HG03521 (cell line): ENCODE data around the gene CATSPERE.
"Not testable (repeated sequence)": the region's sequence is repeated elsewhere in the genome, so short reads cannot be mapped to it uniquely, and the experiment has no call there.

Source experiments
- ATAC-seq: cut with Tn5 transposase; IDR thresholded peaks from one replicate; pipeline ENCODE4 v1.9.1; 2021; ENCODE audit warnings: mild to moderate bottlenecking, moderate library complexity; ENCODE audit not compliant: unreplicated experiment

Gene CATSPERE

DNA sequence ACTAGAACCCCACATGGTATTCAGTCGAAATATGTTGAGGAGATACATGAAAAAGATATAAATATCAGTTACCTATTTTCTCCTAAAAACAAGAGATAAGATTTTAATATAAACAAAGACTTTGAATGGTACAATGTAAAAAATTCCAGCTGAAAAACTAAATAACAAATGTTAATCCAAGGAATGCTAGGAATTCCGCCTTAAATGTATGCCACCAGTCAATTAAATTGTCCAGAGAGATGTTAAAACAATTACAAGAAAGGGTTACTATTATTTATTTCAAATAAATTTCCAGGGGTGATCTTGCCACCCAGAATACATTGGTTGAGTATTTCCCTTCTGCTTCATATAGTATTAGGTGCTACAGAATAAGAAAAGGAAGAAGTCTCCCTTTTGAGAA is 13.5 kb upstream of the CATSPERE start:
- no peak for ATAC-seq

DNA sequence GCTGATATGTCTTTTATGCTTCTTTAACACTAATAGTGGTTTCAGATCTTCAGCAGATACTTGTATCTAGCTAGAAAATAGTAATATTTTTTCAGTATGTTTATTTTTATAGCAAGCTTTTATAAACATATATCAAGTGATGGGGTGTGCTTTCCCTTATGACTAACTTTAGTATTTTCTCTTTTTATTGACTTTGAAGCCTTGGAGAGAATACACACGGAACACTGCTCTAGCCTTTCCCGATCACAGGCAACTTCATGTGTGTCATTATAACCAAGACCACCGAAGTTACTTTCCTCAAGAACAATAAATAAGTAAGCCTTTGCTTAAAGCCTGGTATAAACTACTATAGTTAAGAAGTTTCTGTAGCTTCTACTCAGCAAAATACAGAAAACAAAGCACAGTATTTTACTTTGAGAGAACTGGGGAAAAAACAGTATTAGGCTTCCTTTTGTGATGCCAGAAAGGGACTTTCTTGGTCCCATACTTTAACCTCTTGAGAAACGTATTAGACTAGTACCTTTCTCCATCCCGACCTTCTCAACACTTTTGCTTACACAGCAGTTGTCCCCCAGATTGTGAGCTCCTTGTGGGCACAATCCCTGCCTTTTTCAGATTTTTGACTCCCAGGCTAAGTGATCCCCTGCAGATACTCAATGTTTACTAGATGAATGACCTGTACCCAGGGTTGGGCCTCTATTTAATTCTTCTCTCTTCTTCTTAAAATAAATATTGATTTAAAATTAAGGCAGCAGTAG is 12.6 kb upstream of the CATSPERE start:
- no peak for ATAC-seq

DNA sequence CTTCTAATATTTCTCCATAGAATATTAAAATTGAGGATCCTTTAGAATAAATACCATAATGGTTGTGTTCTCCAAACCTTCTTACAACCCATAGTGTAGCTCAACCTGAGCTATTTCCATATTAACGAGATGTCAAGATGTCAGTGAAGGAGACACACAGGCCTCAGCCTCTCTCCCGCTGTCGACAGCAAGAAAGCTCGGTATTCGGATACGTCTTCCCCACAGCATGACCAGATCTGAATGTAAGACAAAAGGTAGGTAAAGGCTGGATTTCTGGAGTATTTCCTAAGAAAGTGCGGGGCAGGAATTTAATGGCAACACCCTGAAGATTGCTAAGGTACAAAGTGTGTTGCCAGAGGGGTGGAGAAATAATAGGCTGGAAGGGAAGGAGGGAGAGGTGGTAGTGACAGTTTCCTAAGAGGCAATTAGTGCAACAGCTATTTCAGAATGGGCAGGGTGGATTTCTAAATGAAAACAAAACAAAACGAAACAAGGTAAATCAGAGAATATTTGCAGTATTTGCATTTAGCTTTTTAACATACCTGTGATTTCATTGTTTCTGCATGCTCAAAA is 11.1 kb upstream of the CATSPERE start:
- ATAC-seq: no peak

DNA sequence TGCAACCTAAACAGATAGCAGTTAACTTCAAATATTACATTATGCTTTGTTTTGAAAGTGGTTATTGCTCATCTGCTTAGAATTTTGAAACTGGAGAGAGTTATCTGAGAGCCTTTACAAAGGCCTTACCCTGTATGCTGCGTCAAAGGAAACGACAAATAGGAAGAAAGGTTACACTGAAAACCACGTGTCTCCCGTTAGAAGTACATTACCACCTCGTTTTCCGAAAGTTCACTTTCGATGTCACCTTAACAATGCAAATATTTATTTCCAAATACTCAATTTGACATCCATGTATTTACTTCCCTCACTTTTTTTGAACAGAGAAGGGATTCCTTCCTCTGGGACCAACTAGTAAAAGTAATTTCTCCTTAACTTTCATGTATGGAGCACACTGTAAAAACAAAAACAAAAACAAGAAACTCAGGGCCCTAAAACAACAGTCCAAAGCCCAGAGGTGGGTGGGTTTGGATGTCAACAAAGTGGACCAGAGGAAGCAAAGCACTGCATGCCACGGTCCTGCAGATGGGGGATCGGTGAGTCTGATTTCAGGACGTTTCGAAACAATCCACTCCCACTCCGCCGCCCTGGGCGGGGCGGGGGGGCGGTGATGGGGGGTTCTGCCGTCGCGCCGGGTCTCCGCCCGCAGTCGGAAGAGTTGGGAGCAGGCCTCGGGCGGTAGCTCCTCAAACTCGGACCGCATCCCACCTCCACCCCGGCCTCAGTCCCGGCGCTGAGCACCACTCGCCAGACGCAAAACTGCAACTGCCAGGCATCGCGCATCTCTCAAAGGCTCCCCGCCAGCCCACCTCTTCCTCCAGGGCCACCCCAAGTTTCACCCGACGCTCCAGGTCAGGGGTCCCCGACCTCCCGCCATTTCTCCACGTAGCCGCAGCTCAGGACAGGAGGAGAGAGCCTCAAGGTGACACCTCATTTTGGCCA is 10.2 kb upstream of the CATSPERE start:
- peak; percentile 6 for ATAC-seq

DNA sequence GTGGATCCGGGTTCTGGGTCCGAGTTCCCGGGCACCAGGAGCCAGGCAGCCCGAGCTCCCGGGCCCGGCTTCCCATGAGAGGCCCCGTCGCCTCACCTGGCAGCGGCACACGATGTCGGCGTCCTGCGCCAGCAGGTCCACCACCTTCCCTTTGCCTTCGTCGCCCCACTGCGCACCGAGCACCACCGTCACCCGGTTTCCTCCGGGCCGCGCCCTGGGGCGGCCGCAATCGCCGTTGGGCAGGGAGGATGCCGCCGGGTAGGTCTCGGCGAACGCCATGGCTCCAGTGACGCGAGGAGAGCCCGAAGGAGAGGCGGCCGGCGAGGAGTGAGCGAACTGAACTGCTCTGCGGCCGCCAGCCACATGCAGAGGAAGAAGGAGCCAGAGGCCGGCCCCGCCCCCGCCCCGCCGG is 9.5 kb upstream of the CATSPERE start, which contains the start of gene ADSS2:
ADSS2 (minus strand) TSS at position 371 of the 412 bp plus-strand sequence; CDS start at position 279, 92 bp downstream.
- ATAC-seq: no peak

DNA sequence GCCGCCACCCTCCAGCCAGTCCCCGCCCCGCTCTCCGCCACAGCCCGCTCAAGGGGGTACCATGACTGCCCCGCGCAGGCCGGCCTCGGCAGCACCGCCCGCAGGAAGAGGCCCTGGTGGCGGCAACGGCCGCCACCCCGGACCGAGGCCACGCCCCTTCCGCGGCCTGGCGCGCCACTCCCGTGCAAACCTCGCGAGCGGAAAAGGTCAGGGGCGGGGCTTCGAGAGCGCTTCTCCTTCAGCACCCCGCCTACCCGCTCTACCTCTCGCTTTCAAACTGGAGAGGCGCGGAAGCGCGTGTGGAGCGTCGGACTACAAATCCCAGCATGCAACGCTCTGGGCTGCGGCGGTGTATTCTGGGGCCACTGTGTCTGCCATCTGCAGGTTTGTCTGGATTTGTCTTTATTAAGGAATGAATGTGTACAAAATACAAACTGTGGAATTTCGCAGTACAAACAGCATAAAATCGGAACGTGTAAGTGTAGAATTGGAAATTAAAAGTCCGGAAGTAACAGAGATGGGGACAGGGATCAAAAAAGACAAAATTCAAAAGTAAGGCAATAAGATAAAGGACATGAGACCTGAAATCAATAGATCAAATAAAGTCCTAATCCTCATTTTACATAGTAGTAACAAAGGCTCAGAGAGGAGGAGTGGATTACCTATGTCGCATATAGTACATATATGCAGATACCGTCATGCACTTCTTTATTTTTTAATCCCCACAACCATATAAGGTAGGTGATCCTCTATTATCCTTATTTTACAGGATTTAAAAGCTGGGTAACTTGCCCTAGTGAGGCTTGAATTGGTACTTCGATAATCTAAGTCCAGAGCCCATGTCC is 8.9 kb upstream of the CATSPERE start:
- peak; percentile 95 for ATAC-seq

DNA sequence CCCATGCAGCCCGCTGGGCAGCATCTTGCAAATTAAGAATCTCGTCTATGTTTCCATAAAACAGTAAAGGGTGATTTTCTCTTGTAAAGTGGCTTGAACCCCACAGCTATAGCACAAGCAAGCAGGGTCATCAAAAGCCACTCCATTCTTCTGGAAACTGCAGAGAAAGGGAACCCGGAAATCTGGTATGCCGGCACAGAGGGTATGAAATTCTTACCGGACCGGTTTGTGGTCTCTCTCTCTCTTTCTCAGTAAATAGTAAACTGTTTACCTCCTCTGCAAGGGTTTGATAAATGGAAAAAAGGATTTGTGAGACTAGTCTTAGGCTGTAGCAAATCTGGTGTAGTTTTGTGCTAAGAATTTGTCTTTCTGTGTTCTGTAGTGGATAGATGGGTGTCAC is 6.7 kb upstream of the CATSPERE start:
- no peak for ATAC-seq

DNA sequence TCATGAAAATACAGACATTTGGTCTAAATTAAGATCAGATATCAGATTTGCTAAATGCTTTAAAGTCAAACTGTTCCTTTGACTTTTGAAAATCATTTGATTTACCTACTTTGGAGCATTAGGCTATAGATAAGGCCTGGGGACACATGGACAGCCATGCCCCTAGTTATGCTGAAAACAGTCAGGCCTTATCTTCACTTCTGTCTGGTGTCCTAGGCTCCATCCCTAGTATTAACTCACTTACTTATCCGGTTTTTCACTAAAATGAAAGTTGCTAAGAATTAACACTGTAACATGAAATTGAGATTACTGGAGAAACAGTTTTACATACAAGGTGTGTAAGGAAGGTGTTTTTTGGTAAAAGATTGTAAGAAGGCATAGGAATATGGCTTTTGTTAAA is 4.5 kb upstream of the CATSPERE start:
- no peak for ATAC-seq

DNA sequence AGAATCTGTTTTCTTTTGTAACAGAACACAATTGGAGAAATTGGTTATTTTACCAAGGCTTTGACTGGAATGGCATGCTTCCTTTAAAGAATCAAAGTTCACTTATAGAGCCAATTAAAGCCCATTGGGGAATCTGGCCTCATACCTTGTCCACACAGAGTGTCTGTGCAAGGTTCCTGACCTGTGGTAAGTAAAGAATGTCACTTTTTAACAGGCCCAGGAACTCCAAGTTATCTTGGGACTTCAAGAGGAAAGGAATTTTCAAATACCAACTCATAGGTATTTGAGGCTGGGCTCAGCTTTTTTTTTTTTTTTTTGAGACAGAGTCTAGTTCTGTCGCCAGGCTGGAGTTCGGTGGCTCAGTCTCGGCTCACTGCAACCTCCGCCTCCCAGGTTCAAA is 2.3 kb upstream of the CATSPERE start:
- no peak for ATAC-seq

DNA sequence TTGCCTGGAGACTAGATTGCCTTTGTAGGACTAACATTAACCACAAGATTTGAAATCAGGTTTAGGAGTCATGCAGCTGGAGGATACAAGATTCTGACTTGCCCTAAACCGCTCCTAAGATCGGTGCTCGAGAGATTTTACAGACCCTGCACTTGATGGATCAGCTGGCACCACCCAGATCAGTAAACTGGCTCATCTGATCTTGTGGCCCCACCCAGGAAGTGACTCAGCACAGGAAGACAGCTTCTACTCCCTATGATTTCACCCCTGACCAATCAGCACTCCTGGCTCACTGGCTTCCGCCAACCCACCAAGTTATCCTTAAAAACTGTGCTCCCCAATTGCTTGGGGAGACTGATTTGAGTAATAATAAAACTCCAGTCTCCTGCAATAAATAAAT is 876 bp upstream of the CATSPERE start:
- no peak for ATAC-seq

DNA sequence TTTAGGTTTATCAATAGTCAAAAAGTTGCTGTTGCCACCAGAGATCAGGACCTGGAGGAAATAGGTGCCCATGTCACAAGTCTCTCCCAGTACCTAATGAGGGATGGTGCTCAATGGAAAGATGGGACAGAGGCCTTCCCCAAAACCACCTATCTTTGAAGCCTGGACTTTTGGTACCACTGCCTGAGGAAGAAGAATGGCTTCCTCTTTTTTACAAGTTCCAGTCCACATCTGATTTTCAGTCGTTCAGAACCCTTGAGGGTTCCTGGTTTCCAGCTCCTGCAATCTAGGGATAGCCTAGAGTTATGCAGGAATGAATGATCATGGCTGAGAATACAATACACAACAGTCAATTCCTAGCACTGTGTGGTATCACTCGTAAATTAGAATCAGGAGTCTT is 5.7 kb downstream of the CATSPERE start:
- ATAC-seq: no peak

DNA sequence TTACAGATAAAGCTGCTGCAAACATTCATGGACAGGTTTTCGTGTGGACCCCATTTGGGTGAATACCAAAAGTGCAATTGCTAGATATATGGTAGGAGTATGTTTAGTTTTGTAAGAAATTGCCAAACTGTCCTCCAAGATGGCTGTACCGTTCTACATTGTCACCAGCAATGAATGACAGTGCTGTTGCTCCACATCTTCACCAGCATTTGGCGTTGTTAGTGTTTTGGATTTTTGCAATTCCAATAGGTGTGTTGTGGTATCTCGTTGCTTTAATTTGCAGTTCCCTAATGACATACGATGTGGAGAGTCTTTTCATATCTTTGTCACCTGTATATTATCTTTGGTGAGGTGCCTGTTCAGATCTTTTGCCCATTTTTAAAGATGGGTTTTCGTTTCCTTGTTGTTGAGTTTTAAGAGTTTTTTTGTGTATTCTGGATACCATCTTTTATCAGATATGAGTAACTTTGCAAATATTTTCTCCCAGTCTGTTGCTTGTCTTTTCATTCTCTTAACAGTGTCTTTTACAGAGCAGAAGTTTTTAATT is 12.1 kb downstream of the CATSPERE start:
- ATAC-seq: no peak

DNA sequence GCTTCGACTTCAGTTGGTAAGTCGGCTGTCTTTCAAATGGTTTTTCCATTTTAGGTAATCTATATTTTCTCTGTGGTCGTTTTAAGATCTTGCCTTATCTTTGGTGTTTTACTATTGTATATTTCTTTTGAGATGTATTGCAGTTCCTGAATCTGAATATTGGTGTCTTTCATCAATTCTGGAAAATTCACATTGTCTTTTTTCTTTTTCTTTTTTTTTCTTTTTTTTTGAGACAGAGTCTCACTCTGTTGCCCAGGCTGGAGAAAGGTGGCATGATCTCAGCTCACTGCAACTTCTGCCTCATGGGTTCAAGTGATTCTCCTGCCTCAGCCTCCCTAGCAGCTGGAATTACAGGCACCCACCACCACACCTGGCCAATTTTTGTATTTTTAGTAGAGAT is 23.9 kb downstream of the CATSPERE start:
- not testable (repeated sequence) for ATAC-seq

DNA sequence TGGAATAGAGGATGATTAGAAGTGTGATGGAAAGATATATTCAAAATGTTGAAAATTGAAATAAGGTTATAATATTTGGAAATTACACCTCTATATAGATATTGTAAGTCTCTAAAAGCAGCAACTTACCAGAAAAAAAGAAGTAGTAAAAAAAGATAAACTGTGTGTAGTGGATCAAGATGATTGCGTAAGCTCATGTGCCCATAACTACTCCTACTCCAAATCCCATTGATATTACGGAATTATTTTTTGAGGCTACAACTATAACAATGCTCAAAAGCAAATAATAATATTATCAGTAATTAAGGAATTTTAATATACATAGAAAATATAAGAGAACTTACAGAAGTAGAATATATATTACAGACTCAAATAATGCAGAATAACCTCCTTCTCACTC is 33.6 kb downstream of the CATSPERE start:
- no peak for ATAC-seq

DNA sequence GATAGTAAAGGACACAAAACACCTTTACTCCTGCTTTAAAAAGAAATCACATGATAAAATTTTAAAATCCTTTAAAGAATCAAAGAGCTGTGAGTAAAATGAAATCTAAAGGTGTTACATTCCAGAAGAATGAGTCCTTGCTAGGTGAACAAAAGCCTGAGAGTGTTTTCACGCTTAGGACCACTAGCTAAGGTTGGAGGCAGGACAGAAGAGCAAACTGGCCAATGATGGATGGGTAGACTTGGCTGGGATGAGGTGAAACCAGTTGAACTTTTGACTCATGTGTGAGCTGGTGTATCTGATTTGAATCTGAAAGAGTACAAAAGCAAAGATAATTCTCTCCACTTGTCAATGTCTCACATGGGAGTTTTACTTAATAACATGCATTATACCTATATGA is 35.1 kb downstream of the CATSPERE start:
- no peak for ATAC-seq

DNA sequence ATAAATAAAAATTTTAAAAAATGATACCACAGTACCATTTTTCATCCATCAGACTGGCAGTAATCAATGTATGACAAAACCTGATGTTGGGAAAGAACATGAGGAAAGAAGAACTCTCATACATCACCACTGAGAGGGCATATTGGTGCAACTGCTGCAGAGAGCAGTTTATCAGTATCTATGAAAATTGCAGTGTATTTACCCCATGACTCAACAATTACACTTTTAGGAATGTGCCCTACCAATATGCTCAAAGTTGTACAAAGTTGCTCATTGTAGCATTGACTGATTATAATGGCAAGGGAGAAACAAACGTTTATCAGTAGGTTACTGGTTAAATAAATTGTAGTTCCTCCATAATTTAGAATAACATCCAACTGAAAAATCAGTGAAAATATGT is 36.7 kb downstream of the CATSPERE start:
- no peak for ATAC-seq

DNA sequence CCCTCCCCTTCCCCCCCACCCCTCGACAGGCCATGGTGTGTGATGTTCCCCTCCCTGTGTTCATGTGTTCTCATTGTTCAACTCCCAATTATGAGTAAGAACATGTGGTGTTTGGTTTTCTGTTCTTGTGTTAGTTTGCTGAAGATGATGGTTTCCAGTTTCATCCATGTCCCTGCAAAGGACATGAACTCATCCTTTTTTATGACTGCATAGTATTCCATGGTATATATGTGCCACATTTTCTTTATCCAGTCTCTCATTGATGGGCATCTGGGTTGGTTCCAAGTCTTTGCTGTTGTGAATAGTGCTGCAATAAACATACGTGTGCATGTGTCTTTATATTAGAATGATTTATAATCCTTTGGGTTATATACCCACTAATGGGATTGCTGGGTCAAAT is 38.4 kb downstream of the CATSPERE start:
- not testable (repeated sequence) for ATAC-seq

DNA sequence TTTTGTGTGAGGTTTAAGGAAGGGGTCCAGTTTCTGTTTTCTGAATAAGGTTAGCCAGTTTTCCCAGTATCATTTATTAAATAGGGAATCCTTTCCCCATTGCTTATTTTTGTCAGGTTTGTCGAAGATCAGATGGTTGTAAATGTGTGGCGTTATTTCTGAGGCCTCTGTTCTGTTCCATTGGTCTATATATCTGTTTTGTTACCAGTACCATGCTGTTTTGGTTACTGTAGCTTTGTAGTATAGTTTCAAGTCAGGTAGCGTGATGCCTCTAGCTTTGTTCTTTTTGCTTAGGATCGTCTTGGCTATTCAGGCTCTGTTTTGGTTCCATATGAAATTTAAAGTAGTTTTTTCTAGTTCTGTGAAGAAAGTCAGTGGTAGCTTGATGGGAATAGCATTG is 39.4 kb downstream of the CATSPERE start:
- not testable (repeated sequence) for ATAC-seq

DNA sequence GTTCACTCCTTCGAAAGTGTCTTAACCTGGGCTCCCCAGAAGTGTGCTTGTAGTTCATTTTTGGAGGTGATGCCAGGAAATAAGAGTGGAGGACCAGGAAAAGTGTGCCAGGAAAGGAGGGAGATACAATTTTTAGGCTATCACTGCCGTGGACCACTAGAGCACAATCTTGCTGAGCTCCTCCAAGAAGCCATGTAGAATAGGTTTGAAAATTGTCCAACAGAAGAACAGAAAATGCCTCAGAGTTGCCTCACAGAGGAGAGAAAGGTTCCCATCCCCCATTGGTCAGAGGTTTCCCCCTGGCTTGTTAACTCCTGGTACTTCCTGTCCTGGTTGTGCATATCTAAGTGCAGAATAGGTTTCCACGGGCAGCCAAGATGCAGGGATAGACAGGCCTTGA is 41.6 kb downstream of the CATSPERE start:
- no peak for ATAC-seq

DNA sequence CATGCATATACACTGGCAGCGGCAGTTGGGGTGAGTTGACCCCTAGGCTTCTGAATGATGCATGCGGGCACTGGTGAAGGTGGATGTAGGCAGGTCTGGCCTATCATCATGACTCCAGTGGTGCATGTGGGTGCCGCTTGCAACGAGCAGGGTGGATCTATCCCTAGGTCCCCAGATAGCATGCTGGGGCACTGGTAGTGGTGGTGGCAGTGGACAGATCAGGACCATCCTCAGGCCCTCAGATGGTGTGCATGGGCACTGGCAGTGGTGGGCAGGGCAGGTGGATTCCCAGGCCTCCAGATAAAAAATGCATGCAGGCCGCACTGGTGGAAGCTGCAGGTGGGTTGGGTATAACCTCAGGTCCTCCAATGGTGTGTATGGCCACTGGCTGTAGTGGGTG is 52.4 kb downstream of the CATSPERE start:
- no peak for ATAC-seq
